ENCODE data around the gene ADRA2B.

The ADRA2B gene

DNA sequence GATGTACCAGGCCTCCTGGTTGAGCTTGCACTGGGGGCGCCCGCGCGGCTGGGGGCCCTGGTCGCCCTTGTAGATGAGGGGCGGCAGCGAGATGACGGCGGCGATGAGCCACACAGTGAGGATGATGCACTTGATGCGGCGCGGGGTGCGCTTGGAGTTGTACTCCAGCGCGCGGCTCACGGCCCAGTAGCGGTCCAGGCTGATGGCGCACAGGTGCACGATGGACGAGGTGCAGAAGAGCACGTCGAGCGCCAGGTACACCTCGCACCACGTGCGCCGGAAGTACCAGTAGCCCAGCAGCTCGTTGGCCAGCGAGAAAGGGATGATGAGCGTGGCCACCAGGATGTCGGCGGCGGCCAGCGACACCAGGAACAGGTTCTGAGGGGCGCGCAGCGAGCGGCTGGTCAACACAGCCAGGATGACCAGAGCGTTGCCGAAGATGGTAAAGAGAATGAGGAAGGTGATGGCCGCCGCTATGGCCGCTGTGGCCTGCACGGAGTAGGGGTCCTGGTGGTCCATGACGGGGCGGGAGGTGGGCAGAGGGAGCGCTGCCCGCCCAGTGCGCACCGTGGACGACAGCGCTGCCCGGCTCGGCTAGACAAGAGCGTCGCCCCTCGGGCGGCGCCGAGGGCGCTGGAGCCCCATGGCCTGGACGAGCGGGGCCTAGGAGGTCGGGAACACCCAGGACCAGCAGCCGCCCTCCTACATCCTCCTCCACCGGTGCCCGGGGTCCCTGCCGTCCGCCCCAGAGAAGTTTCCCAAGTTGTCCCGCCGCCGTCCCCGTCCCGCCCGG lies 544 bp downstream of the ADRA2B start:
- no peak for DNase-seq

DNA sequence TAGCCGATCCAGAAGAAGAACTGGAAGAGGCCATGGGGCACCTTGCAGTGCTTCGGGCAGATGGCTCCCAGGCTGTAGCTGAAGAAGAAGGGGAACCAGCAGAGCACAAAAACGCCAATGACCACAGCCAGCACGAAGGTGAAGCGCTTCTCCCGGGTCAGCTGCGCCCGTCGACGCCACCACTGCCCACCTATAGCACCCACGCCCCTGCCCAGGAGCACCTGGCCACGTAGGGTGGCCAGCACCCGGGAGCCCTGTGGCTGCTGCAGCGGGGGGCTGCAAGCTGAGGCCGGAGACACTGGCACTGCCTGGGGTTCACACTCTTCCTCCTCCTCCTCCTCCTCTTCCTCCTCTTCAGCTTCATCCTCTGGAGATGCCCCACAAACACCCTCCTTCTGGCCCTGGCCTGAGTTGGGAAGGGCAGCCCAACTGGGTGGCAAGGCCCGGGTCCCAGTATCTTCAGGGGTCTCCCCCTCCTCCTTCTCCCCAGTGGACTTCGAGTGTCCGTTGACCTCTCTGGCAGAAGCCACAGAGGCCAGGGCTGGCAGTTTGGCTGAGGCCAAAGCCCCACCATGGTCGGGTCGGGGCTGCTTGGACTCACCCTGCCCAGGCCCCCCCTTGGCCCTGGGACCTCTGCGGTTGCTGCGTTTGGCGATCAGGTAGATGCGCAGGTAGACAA lies 1.3 kb downstream of the ADRA2B start:
- DNase-seq = no peak

DNA sequence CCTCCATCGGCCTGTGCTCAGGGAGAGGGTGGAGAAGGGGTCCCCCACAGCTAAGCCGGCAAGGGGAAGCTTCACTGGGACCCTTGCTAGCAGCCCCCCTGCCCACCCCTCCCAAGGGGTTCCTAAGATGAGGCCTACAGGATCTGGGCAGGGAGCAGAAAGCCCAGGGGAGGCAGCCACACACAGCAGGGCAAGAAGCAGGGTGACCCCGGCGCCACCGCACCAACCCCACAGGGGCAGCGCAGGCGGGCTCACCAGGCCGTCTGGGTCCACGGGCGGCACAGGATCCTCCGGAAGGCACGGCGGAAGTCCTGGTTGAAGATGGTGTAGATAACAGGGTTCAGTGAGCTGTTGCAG lies 1.8 kb downstream of the ADRA2B start:
- DNase-seq = no peak

DNA sequence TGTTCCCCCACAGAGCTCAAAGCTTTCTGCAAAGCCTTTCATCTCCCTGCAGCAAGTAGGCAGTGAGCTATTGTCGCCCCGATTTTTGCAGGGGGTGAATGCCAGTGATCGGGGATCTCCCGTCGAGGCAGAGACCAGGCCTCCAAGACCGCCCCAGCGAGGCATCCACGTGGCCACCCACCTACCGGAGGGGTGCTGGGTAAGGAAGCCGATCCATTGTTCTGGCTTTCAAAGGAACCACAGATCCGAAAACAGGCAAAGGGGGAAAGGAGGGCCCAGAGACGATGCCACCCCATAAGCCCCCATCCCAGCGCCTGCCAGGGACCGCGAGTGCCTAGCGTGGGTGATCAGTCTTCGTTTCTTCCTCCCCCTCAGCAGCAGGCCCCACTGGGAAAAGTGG lies 2.4 kb downstream of the ADRA2B start:
- no peak for DNase-seq

DNA sequence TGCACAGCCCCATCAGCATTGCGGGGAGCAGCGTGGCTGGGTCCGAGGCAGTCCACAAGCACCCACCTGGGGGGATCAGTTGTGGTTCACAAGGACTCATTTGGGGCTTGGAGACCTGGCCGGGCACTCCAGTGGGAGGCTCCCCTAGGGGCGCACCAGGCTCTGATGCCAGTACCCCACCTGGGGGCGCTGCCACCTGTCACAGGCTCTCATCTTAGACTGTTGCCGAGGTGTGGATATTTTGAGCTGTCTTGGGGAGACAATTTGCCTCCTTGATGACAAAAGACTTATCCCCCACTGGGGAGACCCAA lies 3.0 kb downstream of the ADRA2B start:
- DNase-seq = no peak

DNA sequence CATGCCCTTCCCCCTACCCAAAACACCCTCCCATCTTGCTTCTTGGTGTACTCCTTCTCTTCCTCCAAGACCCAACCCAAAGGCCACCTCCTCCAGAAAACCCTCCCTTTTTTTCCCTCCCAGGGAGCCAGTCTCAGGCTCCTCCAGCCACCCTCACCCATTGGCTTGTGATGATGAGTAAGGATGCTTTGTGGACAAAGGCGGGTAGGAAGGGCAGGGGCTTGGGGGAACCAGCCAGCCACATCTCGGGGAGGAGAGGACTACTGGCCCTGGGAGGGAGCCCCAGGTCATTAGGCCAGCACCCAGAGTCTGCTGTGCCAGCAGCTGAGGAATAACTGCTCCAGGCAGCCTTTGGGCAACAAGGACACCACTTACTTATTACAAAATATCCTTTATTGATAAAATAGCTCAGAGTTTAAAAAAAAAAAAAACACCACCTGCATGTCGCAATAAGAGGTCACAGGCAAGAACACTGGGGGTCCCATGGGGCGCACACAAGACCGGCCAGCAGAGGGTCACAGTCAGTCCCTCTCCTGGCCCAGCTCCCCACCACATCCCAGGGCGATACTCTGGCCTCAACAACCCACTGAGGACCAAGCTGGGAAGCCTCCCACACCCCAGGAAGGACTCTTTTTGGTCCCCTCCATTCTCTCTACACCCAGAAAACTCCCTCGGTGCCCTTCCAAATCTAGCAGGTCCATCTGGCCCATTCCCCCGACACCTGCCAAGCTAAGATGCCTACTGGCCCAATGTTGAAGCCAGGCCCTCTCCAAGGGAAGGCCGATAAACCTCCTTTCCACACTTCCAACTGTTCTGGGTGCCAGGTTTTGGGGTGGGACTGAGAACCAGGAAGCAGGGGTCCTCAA lies 3.6 kb downstream of the ADRA2B start:
- no peak for DNase-seq

DNA sequence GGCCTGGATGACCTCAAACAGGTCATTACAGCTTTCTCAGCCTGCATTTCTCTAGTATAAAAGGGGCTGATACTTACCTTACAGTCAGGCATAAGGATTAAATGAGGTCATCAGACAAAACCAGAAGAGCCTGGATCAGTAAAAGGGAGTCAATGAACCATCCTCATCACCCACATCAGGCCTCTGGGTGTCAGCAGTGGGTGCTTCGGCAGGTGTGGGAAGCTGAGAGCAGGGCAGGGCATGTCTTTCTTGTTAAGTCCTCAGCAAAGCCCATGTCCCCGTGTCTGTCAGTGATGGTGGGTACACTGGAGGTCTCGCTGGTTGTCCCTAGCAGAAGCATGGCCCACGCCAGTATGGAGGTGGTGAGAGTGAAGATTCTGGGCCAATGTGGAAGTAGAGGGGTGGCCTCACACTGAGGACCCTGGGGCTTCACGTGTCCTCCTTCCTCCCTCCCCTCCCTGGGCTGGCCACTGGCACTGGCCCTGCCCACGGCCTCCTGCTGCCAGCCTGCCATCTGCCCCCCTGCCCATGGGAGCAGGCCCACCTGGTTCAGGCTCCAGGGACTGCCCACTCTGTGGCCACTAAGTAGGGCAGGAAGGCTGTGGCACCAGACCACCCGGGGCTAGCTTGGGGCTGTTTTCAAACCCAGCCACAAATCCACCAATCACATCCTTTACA lies 4.4 kb downstream of the ADRA2B start:
- DNase-seq = no peak

DNA sequence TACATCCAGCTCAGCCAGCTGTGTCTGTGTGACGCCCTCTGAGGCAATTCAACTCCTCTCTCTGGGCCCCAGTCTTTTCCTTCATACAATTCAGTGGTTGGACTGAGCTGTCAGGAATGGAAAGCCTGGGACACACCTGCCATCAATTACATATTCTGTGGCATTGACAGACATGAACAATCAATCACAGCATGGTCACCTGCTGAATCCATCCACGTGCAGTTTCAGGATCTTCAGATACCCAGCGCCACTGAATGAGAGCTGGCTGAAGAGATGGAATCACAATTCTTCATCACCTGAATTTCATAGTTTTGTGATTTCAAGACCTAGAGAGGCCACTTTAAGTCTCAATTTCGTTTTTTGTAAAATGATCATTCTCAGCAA lies 5.1 kb downstream of the ADRA2B start:
- DNase-seq = no peak

DNA sequence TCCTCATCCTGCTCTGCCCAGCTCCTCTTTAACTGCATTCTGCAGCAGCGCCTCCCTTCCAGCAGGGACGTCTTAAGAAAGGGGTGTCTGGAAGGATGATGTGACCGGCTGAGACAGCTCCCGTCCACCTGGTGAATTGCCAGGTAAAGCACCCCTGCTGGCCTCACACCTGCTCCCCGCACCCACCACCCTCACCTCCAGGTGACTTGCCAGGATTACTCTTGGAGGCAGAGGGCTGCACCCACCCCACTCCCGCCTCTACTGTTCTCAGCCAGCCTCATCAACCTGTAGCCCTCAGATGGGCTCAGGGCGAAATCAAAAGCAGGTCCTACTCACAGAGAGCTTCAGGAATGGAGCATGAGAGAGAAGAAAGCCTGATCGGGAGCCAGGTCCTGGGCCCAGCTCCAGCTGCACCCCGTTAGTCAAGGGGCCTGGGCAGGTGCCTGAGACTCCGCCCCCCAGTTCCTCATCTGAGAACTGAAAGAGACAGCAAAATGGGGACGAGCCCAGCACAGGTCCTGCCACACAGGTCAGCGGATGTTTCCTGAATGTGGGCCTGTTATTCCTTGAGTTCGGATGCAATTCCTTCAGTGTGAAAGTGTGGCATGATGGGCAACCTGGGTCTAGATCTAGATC lies 5.6 kb downstream of the ADRA2B start:
- no peak for DNase-seq

DNA sequence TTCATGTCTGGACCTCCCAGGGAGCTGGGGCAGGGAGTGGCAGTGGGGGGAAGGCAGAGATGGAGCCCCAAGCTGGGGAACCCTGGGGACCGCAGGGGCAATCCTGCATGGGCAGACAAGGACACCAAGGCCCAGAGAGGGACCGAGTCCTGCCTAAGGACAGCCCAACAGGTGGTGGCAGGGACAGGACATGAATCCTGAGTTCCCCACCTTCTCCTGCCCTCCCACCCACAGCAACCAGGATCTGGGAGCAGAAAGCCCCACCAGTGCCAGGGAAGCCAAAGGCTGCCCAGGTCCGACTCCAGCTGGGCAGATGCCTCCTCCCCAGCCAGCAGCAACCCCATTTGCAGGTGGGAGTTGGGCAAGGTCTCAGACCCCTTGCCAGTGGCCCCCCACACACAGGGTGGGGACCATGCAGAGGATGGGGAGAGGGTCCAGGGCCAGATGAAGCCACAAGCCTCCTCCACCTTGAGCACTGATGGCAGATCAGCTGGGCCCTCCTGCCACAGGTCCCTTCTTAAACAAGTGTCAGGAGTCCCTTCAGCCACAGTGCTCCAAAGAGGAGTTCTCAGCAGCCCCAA lies 6.3 kb downstream of the ADRA2B start:
- no peak for DNase-seq

DNA sequence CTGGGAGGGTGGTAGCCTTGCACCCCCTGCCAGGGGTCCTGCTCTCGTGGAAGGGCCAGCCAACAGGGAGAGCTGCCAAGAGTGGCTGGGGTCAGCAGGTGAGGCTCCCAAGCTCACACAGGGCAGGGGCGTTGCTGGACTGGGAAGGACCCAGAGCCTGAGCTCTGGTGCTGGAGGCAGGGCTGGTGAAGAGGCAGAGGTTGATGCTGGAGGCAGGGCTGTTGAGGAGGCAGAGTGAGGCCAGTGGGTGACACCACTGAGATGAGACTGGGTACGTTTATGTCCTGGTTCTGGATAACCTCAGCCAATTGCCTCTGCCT lies 7.0 kb downstream of the ADRA2B start:
- no peak for DNase-seq

DNA sequence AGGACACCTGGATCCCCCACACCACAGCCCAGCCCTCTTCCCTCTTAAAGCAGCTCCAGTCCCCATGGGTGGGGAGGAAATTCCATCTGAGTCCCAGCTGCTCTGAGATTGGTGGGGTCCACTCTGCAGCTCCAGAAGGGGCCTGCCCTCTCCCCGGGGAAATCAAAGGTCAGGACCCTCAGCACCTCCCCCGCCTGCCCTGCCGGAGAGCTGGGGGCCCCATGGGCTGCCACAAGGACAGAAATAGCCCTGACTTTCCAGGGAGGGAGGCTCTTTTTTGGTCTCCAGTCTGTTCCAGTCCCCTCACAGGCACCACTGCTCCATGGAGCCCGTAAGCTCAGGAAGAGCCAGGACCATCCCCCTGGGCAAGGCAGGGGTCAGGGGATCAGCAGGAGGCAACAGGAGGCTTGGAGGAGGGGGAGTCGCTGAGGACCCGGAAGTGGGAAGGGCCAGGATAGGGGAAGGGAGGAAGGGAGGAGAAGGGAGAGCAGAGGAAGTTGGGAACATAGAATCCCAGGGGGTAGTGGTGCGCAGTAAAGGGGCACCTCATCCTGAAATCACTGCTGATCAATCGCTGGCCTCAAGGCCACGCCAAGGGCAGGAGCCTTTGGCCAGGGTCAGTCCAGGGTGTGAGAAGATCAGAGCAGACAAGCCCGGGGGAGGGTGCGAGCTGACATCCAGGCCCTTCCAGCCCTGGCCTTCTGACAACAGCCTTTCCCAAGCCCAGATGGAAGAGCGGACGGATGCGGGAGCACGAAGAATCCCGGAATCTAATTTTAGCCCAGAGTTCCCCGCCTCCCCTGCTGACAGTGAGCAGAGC lies 7.6 kb downstream of the ADRA2B start:
- no peak for DNase-seq

DNA sequence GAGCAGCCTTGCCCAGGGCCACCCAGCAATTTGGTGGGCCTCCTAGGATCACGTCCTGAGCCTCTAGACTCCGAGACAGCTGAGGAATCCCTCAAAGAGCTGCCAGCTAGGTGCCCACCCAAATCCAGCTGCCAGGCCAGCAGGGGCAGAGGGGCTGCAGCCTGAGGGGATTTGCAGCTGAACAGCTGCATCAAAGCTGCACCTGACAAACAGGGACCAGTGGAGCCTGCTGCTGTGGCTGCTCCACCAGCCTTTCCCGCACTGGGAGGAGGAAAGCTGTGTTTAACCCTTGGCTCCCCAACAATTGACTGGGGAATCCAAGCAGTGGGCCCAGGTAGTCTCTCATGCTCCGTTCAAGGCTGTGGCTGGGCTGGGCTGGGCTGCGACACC lies 8.2 kb downstream of the ADRA2B start:
- no peak for DNase-seq

DNA sequence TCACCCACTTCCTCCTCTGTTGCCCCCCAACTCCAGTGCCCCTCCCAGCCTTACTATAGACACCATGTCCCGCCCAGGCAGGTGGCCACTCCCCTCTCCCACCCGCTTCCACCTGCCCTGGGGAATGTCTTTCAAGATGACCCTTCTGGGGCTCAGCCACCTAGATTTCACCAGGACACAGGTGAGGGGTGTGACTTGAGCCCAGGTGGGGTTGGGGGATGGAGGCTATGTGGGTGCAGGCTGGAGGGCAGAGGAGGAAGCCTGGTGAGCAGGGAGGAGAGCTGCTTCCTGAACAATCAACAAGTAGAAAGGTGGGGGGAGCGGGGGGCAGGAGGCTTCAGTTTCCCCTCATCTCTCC lies 8.7 kb downstream of the ADRA2B start:
- no peak for DNase-seq

DNA sequence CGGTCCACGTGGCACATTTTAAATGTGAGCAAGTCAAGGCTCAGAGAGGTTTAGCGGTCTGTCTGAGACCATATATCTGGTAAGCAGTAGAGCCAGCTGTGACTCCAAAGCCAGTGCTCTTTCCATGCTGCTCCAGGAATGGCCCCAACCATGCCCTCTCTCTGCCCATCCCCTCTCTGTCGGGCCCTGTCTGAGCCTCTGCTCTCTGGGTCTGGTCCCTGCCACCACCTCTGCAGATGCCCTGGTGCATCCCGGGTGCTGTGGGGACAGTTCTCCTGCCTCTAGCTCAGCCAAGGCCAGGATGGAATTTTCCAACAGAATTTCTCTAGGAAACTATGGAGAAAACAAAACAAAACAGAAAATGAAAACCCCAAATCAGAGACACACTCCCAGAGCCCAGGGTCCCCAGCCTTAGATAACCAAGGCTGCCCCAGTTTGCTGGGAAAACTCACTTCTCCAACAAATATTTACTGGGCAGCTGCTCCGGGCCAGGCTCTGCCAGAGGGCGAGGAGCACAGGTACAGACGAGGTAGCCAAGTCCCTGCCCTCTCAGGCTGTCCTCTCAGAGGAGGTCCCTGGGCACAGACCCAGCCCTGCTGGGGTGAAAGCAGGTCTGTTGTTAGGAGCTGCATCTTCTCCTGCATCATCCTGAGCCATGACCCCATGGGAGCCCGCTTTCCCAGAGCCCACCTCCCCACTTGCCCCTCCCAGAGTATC lies 9.2 kb downstream of the ADRA2B start:
- DNase-seq = no peak

DNA sequence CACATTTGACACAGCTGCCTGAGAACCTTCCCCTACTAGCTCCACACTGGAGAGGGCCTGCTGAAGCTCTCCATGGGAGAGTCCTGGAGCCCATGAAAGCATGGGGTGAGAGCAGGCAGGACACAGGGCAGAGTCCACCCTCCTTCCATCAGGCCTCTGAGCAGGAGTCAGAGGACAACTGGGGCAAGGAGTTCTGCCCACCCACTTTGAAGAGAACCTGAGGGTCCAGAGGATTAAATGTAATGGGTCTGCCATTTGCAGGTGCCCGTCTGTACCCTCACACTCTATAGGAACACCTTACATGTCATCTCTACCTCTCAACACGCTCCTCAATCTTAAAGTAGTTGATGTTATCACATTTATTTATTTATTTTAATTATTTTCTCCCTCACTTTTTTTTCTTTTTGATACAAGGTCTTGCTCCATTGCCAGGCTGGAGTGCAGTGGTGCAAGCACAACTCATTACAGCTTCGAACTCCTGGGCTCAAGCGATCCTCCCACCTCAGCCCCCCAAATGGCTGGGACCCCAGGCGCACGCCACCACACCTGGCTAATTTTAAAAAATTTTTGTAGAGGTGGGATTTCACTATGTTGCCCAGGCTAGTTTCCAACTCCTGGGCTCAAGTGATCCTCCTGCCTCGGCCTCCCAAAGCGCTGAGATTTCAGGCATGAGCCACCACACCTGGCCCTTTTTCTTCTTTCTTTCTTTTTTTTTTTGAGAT lies 10.2 kb downstream of the ADRA2B start:
- no peak for DNase-seq

DNA sequence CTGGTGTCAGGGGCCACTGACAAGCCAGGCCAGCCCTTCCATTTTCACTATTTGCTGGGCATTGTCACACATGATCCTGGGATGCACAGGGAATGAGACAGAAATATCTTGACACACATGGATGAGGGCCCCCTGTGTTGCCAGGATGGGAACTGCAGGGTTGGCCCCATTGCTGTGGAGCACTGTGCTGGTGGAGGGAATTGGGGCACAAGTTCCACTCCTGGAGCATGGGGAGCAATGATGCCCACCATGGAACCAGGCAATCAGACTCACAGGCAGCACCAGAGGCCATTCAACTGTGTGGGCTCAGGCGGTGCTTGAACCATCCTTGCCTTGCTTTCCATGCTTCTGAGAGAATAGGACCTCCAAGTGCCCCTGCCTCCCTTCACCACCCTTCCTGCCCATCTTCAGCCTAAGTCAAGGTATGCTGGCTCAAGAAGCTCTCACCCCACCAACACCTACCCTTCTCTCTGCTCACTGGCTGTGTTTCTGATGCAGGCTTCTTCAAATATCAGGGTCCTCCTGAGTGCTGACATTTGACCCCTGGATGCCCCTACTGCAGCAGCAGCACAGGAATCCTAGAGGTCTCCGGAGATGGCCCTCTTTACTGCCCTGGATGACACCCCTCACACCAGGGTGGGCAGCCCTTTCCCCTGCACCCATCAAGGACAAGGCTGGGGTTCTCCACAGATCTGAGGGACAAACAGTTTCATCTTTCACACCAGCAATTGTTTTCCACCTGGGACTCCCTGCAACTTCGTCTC lies 11.0 kb downstream of the ADRA2B start:
- no peak for DNase-seq

DNA sequence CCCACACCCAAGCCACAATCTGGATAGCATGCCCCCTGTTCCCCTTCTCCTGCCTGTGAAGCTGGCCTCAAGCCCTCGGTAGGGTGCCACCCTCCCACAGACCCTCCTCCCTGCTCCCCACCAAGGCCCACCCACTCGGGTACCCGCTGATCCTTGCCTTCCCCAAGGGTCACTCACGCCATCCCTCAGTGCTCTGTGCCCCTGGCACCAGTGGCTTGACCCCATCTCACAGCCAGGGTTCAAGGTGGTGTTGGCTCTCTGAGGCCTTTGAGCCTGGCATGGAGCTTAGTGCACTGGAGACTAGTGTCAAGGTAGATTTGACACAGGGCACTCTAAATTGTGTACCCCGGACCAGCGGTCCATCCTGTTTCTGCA lies 11.9 kb downstream of the ADRA2B start:
- no peak for DNase-seq

DNA sequence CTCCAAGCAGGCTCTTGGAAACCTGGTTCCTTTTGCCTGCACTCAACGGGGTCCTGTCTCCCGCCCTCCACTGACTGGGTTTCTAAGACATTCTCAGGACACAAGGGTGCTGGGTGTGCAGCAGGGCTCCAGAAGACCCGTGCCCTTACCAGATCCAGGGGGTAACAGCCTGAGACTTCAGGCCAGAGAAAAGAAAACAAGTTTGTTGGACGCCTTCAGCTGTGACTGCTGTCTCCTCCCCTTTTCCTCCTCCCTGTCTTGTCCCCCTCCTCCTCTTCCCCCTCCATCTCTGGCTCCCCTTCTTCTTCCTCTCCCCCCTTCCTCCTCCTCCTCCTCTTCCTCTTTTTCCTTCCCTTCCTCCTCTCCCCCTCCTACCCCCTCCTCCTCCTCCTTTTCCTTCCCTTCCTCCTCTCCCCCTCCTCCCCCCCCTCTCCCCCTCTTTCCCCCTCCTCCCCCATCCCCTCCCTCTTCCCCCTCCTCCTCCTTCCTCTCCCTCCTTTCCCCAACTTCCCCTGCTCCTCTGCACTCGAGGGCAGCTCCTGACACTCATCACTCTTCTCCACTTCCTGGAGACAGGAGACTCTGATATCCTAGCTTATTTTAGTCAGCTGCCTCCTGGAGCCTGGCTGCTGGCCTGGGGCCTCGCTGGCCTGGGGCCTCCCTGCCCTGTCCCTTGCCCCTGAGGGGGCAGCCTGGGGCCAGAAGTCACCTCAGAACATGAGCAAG lies 12.4 kb downstream of the ADRA2B start:
- no peak for DNase-seq
